WTC11 (cell line): Measurements from ENCODE around the gene MLLT1.

ENCODE experiments used
- ATF2 ChIP-seq: sonication (generic); formaldehyde crosslinking; IDR thresholded peaks from 2 replicates; pipeline ENCODE4 v1.8.1; 2022; ENCODE audit warnings: low read depth, missing genetic modification reagents, borderline replicate concordance
- CTCF ChIP-seq: fragments of 200-600 bp; IDR thresholded peaks from 2 replicates; pipeline ENCODE4 v1.8.0; 2022; ENCODE audit warnings: antibody characterized with exemption

- TF ChIP-seq CTCF (no peak), ATF2 (CRISPR knock-in tag) (no peak)
Observed at GRCh38 chr19:6229951-6230712, 49.6 kb downstream of the MLLT1 start.
